Lower lobe of right lung (tissue), 2 donors: ENCODE data around the gene KMT2D. TPM values are rescaled to one million over a fixed set of nuclear protein-coding genes. Genes with fewer than 3 reads are reported as not detected.

Experiments used
- ATAC-seq, 2 donors: fragments of 200-7000 bp; cut with Tn5 transposase; one replicate each; pipeline ENCODE4 v1.9.1; 2020 to 2022; ENCODE audit warnings: mild to moderate bottlenecking in 2 of 2, moderate library complexity in 2 of 2
- DNase-seq: peaks from one replicate; pipeline ENCODE4 v3.0.0-alpha.2; 2020
- H3K27ac ChIP-seq: fragments of 200-600 bp; one replicate; pipeline ENCODE4 v1.8.0; 2022
- H3K27me3 ChIP-seq: fragments of 200-600 bp; one replicate; pipeline ENCODE4 v1.8.0; 2022; ENCODE audit warnings: low read depth
- H3K36me3 ChIP-seq: fragments of 200-600 bp; one replicate; pipeline ENCODE4 v1.8.0; 2022; ENCODE audit warnings: mild to moderate bottlenecking
- H3K4me1 ChIP-seq: fragments of 200-600 bp; one replicate; pipeline ENCODE4 v1.8.0; 2022
- H3K4me3 ChIP-seq: fragments of 200-600 bp; one replicate; pipeline ENCODE4 v1.8.0; 2022; ENCODE audit warnings: mild to moderate bottlenecking
- H3K9me3 ChIP-seq: fragments of 200-600 bp; one replicate; pipeline ENCODE4 v1.8.0; 2022
- CTCF ChIP-seq: fragments of 200-600 bp; IDR thresholded peaks from one replicate; pipeline ENCODE4 v1.8.0; 2022; ENCODE audit warnings: antibody characterized with exemption, mild to moderate bottlenecking
- intact Hi-C: fragments of 100-400 bp; cut with DNase I; formaldehyde crosslinking; loops from one replicate; pipeline ENCODE4 v1.11.0; 2022
- total RNA-seq: library from RNA; stranded (reverse); fragmentation: NEBNext Ultra II Directional; extraction: Animal tissue kit (Norgen Biotek cat#: 25700); gene quantifications from one replicate; pipeline ENCODE4 v1.2.1, GENCODE V29; 2021
- donor health status: DM: no; HTN: yes; CAD: no; lungs with severe emphysema.

KMT2D gene
- total RNA-seq, 1 donor from 2014 or later, result 114 TPM

GRCh38 chr12:49020441-49020840 is 40.2 kb downstream of the KMT2D start:
- Histone ChIP-seq H3K4me1 (peaks cover 17% of the 10 kb centered on the region), H3K36me3 (peaks cover 48% of the 10 kb centered on the region), H3K4me3 (no peak overlapping the region), H3K27me3 (no peaks in the 10 kb centered on the region), H3K27ac (no peak overlapping the region), H3K9me3 (no peaks in the 10 kb centered on the region)
- DNase-seq, result no peak
- intact Hi-C loops, result no loop called here
- no peak for TF ChIP-seq CTCF
- ATAC-seq, result no peak

- Histone ChIP-seq H3K36me3 (peaks cover 40% of the 10 kb centered on the region), H3K4me3 (peak overlapping the region; percentile 81), H3K9me3 (no peaks in the 10 kb centered on the region), H3K27ac (peak overlapping the region; percentile 97), H3K27me3 (no peaks in the 10 kb centered on the region), H3K4me1 (peaks cover 17% of the 10 kb centered on the region)
- peak; percentile 8 for TF ChIP-seq CTCF
- ATAC-seq (peak in 1 of 2 donors; percentile 5), DNase-seq (no peak)
- intact Hi-C loops, result no loop called here
Observed at GRCh38 chr12:49019443-49020324, 40.9 kb downstream of the KMT2D start.

GRCh38 chr12:49019120-49019430 is 41.5 kb downstream of the KMT2D start:
- Histone ChIP-seq H3K9me3 (no peaks in the 10 kb centered on the region), H3K4me3 (peak overlapping the region; percentile 81), H3K27me3 (no peaks in the 10 kb centered on the region), H3K4me1 (peaks cover 17% of the 10 kb centered on the region), H3K36me3 (peaks cover 34% of the 10 kb centered on the region), H3K27ac (peak overlapping the region; percentile 97)
- DNase-seq (no peak), ATAC-seq (peak; percentile 29 to 32)
- TF ChIP-seq CTCF, result no peak
- intact Hi-C loops, result no loop called here

GRCh38 chr12:49018261-49019119 is 42.1 kb downstream of the KMT2D start, which contains the start of gene PRKAG1:
PRKAG1 (minus strand) TSS chr12:49018776; CDS start chr12:49018740, 36 bp downstream.
- intact Hi-C loops, result no loop called here
- ATAC-seq (peak; percentile 96 to 98), DNase-seq (peak; percentile 98)
- H3K36me3 ChIP-seq, result peaks cover 28% of the 10 kb centered on the region
- H3K27me3 ChIP-seq, result no peaks in the 10 kb centered on the region
- no peaks in the 10 kb centered on the region for H3K9me3 ChIP-seq
- H3K4me1 ChIP-seq, result peaks cover 17% of the 10 kb centered on the region
- TF ChIP-seq CTCF, result peak; percentile 56
- H3K4me3 ChIP-seq, result peak within 1 kb of the TSS; percentile 81
- H3K27ac ChIP-seq, result peak within 1 kb of the TSS; percentile 97

- peaks cover 17% of the 10 kb centered on the region for H3K4me1 ChIP-seq
- no peaks in the 10 kb centered on the region for H3K27me3 ChIP-seq
- no peaks in the 10 kb centered on the region for H3K9me3 ChIP-seq
- ATAC-seq, result peak; percentile 6 to 13
- H3K36me3 ChIP-seq, result peaks cover 24% of the 10 kb centered on the region
- H3K4me3 ChIP-seq, result peak overlapping the region; percentile 81
- intact Hi-C loops, result no loop called here
- no peak for TF ChIP-seq CTCF
- DNase-seq, result no peak
- peak overlapping the region; percentile 97 for H3K27ac ChIP-seq
Observed at GRCh38 chr12:49017891-49018260, 42.7 kb downstream of the KMT2D start.
